HG03103 (cell line): ENCODE results near the gene CRLF3.
"Not testable (repeated sequence)": the region's sequence is repeated elsewhere in the genome, so short reads cannot be mapped to it uniquely, and the experiment has no call there.

Experiments used
- ATAC-seq: cut with Tn5 transposase; IDR thresholded peaks from one replicate; pipeline ENCODE4 v1.9.1; 2021; ENCODE audit warnings: low read depth; ENCODE audit not compliant: unreplicated experiment

The CRLF3 gene

DNA sequence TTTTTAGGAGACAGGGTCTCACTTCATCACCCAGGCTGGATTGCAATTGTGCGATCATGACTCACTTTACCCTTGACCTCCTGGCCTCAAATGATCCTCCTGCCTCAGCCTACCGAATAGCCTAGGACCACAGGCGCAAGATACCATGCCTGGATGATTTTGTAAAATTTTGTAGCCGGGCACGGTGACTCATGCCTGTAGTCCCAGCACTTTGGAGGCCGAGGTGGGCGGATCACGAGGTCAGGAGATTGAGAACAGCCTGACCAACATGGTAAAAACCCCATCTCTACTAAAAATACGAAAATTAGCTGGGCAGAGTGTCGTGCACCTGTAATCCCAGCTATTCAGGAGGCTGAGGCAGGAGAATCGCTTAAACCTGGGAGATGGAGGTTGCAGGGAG, 73.5 kb downstream of the CRLF3 start:
- ATAC-seq: not testable (repeated sequence)

DNA sequence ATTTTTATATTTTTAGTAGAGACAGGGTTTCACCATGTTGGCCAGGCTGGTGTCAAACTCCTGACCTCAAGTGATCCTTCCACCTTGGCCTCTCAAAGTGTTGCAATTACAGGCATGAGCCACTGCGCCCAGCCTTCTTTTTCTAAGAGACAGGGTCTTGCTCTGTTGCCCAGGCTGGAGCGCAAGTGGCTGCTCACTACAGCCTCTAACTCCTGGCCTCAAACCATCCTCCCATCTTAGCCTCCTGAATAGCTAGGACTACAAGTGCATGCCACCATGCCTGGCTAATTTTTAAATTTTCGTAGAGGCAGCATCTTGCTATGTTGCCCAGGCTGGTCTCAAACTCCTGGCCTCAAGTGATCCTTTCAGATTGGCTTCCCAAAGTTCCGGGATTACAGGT, 76.9 kb downstream of the CRLF3 start:
- ATAC-seq: not testable (repeated sequence)

DNA sequence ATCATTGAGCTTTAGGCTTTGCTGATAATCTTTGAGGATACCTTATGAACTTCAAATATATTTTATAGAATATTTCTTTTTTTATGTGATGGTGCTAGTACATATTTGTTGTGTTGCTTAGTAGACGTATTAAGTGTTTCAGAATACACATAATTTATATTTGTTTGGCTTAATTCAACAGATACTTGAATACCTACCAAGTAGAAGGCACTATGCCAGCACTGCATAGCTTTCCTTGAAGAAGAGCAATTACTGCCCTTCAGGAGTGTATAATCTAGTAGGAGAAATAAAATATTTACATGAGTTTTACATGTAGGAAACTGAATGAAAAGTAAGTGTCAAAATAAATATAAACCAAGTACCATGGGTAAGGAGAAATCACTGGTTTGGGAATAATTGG, 81.8 kb downstream of the CRLF3 start:
- ATAC-seq: not testable (repeated sequence)

DNA sequence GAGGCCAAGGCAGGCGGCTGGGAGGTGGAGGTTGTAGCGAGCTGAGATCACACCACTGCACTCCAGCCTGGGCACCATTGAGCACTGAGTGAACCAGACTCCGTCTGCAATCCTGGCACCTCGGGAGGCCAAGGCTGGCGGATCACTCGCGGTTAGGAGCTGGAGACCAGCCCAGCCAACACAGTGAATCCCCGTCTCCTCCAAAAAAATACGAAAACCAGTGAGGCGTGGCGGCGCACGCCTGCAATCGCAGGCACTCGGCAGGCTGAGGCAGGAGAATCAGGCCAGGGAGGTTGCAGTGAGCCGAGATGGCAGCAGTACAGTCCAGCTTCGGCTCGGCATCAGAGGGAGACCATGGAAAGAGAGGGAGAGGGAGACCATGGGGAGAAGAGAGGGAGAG, 88.1 kb downstream of the CRLF3 start:
- not testable (repeated sequence) for ATAC-seq

DNA sequence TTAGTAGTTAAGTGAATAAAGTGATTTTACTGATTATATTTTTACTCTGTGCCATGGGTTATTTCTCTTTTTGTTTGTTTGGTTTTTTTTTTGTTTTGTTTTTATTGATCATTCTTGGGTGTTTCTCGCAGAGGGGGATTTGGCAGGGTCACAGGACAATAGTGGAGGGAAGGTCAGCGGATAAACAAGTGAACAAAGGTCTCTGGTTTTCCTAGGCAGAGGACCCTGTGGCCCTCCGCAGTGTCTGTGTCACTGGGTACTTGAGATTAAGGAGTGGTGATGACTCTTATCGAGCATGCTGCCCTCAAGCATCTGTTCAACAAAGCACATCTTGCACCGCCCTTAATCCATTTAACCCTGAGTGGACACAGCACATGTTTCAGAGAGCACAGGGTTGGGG, 88.8 kb downstream of the CRLF3 start:
- not testable (repeated sequence) for ATAC-seq

DNA sequence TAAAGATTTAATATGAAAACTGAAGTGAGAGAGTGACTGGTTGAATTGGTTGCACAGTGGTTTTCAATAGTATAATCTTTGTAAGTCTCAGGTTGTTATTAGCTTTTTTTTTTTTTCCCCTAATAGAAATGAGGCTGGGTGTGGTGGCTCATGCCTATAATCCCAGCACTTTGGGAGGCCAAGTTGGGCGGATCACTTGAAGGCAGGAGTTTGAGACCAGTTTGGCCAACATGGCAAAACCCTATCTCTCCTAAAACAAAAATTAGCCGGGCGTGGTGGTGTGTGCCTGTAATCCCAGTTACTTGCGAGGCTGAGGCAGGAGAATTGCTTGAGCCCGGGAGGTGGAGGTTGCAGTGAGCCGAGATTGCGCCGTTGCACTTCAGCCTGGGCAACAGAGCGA, 89.3 kb downstream of the CRLF3 start:
- ATAC-seq: not testable (repeated sequence)

DNA sequence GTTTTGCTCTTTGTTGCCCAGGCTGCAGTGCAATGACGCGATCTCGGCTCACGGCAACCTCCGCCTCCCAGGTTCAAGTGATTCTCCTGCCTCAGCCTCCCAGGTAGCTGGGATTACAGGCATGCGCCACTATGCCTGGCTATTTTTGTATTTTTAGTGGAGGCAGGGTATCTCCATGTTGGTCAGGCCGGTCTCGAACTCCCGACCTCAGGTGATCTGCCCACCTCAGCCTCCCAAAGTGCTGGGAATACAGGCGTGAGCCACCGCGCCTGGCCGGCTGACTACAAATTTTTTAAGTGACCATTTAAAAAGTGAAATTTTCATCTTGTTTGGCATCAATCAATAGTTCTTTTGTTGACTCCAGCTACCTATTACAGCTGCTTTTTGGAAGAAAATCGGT, 90.3 kb downstream of the CRLF3 start:
- not testable (repeated sequence) for ATAC-seq
